ENCODE data around the gene KCNJ18.

DNA sequence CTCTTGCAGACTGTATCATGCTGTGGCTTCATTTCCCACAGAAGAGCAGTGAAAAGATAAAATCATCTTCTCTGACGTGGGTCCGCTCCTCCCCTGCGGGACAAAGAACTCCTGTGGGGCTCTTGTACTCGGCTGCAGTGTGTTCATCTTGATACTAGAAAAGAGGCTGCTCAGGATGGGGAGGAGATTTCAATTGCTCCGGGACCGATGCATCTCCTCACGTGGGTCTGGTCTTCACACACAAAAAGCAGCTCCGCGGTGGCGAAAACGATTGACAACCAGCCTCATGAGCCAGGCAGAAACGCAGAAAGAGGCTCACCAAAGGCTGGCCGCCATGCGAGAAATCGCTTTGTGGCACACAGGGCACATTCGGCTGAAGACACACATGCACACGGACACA is 14.4 kb upstream of the KCNJ18 start:
- no peak for TF ChIP-seq CTCF (conservative IDR thresholded peaks at IDR 0.05; ENCODE audit: low read depth, low read length)
- no peak for TF ChIP-seq EZH2 (IDR thresholded peaks at IDR 0.05; ENCODE audit: low read length, unreplicated experiment)
- no peak for TF ChIP-seq EZH2phosphoT487 (IDR thresholded peaks at IDR 0.05; ENCODE audit: borderline replicate concordance, low read length)
